Heart left ventricle (tissue), 13 donors: Measurements from ENCODE around the gene PPIP5K2.

ENCODE experiments used
- POLR2A ChIP-seq, 2 donors: fragments of 450-650 bp; IDR thresholded peaks; one replicate each; pipeline ENCODE4 v1.6.1; 2017; ENCODE audit warnings: antibody characterized with exemption in 2 of 2, mild to moderate bottlenecking in 2 of 2, moderate library complexity in 2 of 2
- TF ChIP-seq, protein P1 (sequence below), 12 donors: fragments of 200-600 bp; sonication (generic) in 4 of 12; IDR thresholded peaks; one replicate each; pipeline versions ENCODE4 v1.5.0 to v1.8.0; 2018 to 2022; ENCODE audit warnings: antibody characterized with exemption in 12 of 12, mild to moderate bottlenecking in 5 of 12
- donor health status: ischemic (EF 13 %, LVEDD 7.1; RV severe dilation, severe dysfunction).
- donor health status: DM: no; HTN: yes; CAD: no.
- donor health status: DM: no; HTN: no; CAD: no.
- donor health status: ischemic (EF 25% LVEDD 6.9; RV normal size, moderate dysfunction).
- donor health status: ischemic (EF 25% LVEDD 5.7; RV mildly dilated, moderate dysfunction).
- donor health status: ischemic (EF 35%, LVEDD 5.7; RV mildly dilated, moderate dysfunction).
- donor health status: nonischemic (EF 11% LVEDD 7.7; RV severe dilation, severe dysfunction).
- donor health status: DM: yes; HTN: yes; CAD: no.
- donor health status: PGD.
- donor health status: ischemic (EF 29% LVEDD 5.4; RV normal size, mild dysfunction).
- donor health status: nonischemic (EF 23%, LVEDD 6.1; RV moderate dilation, normal function).

DNA sequence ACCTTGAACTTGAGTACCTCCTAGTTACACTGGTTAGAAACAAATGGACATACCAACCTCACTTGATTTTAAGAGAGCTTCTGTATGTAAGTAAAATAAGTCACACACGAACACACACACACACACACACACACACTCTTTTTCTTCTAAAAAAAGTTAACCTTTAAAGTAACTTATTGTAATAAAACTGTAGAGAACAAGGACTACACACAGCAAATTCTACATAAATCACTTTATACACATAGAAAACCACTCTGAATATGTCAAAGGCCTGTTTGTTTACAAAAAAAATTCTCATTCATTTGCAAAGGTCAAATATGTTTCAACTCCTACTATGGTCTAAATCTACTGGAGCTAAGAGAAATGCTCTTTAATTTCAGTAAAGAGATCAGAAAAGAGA, 29.3 kb upstream of the PPIP5K2 start:
- TF ChIP-seq POLR2A (IDR thresholded peaks at IDR 0.05): no peak
- TF ChIP-seq, protein P1, sequence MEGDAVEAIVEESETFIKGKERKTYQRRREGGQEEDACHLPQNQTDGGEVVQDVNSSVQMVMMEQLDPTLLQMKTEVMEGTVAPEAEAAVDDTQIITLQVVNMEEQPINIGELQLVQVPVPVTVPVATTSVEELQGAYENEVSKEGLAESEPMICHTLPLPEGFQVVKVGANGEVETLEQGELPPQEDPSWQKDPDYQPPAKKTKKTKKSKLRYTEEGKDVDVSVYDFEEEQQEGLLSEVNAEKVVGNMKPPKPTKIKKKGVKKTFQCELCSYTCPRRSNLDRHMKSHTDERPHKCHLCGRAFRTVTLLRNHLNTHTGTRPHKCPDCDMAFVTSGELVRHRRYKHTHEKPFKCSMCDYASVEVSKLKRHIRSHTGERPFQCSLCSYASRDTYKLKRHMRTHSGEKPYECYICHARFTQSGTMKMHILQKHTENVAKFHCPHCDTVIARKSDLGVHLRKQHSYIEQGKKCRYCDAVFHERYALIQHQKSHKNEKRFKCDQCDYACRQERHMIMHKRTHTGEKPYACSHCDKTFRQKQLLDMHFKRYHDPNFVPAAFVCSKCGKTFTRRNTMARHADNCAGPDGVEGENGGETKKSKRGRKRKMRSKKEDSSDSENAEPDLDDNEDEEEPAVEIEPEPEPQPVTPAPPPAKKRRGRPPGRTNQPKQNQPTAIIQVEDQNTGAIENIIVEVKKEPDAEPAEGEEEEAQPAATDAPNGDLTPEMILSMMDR (IDR thresholded peaks at IDR 0.05): no peak
